Right lung (tissue), 5 donors: Measurements from ENCODE around the gene ITFG2. TPM values are rescaled to one million over a fixed set of nuclear protein-coding genes. Genes with fewer than 3 reads are reported as not detected.
"Not testable (repeated sequence)": the region's sequence is repeated elsewhere in the genome, so short reads cannot be mapped to it uniquely, and the experiment has no call there.

Experiments
- DNase-seq, 2 donors: peaks; one replicate each; pipeline ENCODE4 v3.0.0-alpha.2; 2013
- polyA plus RNA-seq, 5 donors: library from polyadenylated mRNA; unstranded; fragments of 120-200 nt; gene quantifications; one replicate each; pipeline versions ENCODE4 v1.2.1 to v1.2.3, GENCODE V29; 2013; ENCODE audit warnings: inconsistent platforms in 1 of 5, low replicate concordance in 1 of 5; ENCODE audit not compliant: insufficient read length in 5 of 5, insufficient read depth in 1 of 5

ITFG2 gene
- polyA plus RNA-seq, 5 donors = 62.0 to 78.9 (median 71.5) TPM

DNA sequence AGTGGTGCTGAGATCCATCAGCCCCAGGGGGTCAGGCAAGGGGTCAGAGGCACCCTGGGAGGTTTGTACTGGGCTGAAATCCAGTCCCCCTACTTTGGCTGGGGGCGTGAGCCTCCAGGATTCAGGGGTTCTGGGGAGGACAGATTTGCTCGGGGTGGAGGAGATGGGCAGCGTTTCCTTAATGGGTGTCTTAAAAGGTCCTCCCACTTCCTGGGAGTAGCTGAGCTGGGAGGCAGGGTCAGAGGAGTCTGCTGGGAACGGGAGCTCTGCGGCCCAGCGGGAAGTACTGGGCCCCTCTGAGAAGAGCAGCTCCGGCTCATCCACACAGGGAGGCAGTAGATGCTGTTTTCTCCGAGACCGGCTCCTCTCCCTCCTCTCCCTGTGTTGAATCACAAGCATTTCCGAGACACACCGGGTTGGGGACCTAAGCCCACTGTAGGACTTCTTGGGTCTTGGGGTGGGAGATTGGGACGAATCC, 46.5 kb downstream of the ITFG2 start:
- DNase-seq = no peak

DNA sequence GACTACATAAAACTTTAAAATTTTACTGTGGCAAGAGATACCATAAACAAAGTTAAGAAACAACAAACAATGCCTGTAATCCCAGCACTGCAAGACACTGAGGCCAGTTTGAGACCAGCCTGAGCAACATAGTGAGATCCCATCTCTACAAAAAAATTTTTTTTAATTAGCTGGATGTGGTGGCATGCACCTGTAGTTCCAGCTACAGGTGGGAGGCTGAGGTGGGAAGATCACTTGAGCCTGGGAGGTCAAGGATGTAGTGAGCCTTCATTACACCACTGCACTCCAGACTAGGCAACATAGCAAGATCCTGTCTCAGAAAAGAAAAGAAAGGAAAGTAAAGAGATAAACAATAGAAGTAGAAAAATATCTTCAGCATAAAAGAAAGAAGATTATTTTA, 47.7 kb downstream of the ITFG2 start:
- no peak for DNase-seq

DNA sequence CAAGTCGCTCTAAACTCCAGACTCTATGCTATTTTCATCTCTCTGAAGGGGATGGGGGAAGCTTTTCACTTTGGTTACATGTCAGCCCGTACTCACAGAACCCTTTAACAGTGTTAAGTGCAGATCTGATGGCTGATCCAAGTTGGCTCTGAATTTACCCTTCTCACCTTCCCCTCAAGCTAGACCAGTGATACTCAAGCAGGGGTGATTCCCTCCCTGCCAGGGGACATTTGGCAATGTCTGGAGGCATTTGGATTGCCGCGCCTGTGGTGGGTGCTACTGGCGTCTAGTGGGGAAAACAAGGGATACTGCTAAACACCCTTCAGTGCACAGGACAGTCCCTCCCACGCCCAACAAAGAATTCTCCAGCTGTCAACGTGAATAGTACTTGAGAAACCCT, 50.4 kb downstream of the ITFG2 start:
- DNase-seq = no peak

DNA sequence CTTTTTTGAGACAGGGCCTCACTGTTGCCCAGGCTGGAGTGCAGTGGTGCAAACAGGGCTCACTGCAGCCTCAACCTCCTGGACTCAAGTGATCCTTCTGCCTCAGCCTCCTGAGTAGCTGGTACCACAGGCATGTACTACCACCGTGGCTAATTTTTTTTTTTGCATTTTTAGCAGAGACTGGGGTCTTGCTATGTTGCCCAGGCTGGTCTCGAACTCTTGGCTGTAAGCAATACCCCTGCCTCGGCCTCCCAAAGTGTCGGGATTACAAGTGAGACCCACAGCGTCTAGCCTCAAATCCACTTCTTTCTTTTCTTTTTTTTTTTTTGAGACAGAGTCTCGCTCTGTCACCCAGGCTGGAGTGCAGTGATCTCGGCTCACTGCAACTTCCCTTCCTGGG, 50.9 kb downstream of the ITFG2 start:
- not testable (repeated sequence) for DNase-seq

DNA sequence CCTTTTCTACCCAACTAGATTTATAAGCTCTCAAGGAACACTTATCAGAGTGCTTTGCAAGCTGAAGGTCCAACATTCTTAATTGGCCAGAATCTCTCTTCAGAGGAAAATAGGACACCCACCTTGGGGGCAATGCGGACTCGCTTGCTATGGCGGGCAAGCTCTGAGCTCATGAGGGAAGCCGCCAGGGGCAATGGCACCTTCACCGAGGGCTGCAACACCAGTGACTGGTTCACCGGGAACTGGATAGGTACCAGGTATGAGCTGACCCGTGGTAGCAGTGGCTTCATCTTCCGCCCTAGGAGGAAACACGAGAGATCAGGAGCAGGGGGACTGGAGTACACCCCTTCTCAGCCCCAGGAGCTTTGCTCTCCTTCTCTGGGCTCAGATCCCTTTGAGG, 51.7 kb downstream of the ITFG2 start:
- DNase-seq = no peak

DNA sequence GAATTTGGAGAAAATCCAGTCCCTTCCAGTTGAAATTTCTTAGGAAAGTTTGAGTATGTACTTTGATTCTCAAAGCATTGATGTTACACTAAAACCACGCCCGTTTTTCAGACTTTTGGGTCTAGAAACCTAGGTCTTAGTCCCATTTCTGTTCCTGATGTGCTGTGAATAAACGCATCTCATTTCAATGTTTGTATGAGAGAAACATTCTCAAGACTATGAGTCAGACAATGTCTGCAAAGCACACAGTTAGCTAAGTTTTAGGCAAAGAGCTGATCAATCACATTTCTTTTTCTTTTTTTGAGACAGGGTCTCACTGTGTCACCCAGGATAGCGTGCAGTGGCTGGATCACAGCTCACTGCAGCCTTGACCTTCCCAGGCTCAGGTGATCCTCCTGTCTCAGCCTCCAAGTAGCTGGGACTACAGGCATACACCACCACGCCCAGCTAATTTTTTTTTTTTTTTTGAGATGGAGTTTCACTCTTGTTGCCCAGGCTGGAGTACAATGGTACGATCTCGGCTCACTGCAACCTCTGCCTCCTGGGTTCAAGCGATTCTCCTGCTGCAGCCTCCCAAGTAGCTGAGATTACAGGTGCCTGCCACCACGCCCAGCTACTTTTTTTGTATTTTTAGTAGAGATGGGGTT, 56.6 kb downstream of the ITFG2 start:
- DNase-seq = not testable (repeated sequence)

Other genes starting within 250 kb of the ITFG2 start
- 100 to 1,000 TPM in 1 of 5 donors, 10 to 100 TPM in 4; 74.6 to 104 (median 90.2) TPM for gene FKBP4, start 17.7 kb upstream of the ITFG2 start, polyA plus RNA-seq
- 1 to 10 TPM; 5.2 to 8.3 (median 5.9) TPM for gene NRIP2, start 22.4 kb downstream of the ITFG2 start, polyA plus RNA-seq
- 1 to 10 TPM; 1.7 to 4.4 (median 2.6) TPM for gene TEX52, start 44.4 kb downstream of the ITFG2 start, polyA plus RNA-seq
- 10 to 100 TPM; 24.6 to 45.3 (median 32.0) TPM for gene FOXM1, start 64.5 kb downstream of the ITFG2 start, polyA plus RNA-seq
- 10 to 100 TPM; 34.4 to 42.5 (median 41.5) TPM for gene RHNO1, start 64.6 kb downstream of the ITFG2 start, polyA plus RNA-seq
- gene TULP3, start 78.2 kb downstream of the ITFG2 start, polyA plus RNA-seq = 10 to 100 TPM; 34.9 to 40.2 (median 35.9) TPM
- 10 to 100 TPM; 11.6 to 15.6 (median 12.7) TPM for gene TEAD4, start 146.7 kb downstream of the ITFG2 start, polyA plus RNA-seq